CD4-positive, alpha-beta T cell treated with Interferon gamma for 1 hour (primary cell): Measurements from ENCODE around the gene TBC1D17.
A peak's percentile ranks its signal among the peaks of the same experiment; 100 is the strongest.

ENCODE experiments used
- DNase-seq: peaks from one replicate; pipeline ENCODE4 v3.0.0-alpha.2; 2020

The TBC1D17 gene

DNA sequence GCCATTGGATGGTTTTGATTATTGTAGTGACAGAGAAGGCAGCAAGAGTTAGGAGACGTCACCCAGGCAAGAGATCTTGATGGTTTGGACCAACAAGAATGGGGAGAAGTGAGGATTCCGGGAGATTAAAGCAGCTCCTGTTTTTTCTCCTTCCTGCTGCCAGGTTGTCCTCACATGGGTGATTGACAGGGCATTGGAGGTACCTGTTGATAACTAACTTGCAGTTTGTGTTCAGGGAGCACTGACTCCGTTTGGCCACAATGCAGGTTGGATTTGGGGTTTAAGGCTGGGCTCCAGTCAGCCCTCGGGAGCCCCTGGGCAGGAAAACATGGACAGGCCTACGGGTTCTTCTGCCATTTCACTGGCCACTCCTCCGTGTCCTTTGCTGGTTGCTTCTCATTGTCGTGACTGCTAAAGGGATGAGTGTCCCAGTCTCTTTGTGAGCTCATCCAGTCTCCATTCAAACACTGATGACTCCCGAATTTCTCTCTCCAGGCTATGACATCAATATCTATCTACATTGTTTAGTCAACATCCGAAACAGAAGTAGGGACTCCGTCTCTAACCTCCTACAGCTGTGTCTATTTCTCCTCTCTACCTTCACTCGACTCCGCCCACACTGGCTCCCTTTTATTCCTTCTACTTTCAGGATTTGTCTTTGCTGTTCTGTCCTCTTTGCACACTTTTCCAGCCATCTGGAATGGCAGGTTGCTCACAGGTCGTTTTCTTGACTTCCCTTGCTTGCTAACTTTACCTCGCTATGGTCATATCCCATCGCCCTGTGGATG lies 27.9 kb upstream of the TBC1D17 start:
- no peak for DNase-seq

DNA sequence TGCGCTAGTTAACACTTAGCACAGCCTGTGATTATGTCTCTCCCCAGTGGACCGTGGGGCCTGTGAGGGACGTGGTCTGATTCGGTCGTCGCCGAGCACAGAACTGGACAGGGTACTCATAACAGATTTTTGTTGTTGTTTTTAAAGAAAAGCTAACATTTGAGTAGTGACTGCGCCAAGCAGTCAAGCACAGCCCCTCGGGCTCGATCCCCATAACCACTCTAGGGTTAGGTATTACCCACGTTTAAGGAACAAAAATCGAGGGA lies 27.3 kb upstream of the TBC1D17 start:
- DNase-seq: no peak

GRCh38 chr19:49850487-49851342 lies 26.8 kb upstream of the TBC1D17 start, which contains the start of gene PTOV1:
Gene PTOV1, plus strand, starts transcription at chr19:49851159.
- DNase-seq: peak; percentile 88

GRCh38 chr19:49851456-49852259 lies 25.8 kb upstream of the TBC1D17 start:
- peak; percentile 29 for DNase-seq

- no peak for DNase-seq
These were observed 24.8 kb upstream of the TBC1D17 start for GRCh38 chr19:49852631-49853126.

- DNase-seq: no peak
These were observed 23.6 kb upstream of the TBC1D17 start for GRCh38 chr19:49853852-49854377.

- no peak for DNase-seq
These were observed 22.9 kb upstream of the TBC1D17 start for GRCh38 chr19:49854378-49855263.

DNA sequence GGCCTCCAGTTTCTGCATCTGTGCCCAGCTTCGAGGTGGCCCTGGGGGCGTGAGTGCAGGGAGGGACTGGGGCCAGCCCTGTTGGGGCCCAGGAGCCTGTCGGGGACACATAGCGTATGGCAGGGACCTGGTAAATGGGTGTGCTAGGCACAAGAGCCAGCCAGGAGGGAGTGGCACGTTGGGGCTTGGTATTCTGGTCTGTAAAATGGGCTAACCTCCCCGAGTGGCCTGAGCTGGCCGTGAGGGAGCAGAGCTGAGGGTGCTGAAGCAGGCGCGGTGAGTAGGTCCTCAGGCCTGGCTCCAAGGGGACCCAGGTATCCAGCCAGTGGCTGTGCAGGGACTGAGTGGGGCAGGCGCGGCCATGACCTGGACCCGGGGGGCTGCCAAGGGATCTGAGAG lies 22.2 kb upstream of the TBC1D17 start:
- DNase-seq: no peak

DNA sequence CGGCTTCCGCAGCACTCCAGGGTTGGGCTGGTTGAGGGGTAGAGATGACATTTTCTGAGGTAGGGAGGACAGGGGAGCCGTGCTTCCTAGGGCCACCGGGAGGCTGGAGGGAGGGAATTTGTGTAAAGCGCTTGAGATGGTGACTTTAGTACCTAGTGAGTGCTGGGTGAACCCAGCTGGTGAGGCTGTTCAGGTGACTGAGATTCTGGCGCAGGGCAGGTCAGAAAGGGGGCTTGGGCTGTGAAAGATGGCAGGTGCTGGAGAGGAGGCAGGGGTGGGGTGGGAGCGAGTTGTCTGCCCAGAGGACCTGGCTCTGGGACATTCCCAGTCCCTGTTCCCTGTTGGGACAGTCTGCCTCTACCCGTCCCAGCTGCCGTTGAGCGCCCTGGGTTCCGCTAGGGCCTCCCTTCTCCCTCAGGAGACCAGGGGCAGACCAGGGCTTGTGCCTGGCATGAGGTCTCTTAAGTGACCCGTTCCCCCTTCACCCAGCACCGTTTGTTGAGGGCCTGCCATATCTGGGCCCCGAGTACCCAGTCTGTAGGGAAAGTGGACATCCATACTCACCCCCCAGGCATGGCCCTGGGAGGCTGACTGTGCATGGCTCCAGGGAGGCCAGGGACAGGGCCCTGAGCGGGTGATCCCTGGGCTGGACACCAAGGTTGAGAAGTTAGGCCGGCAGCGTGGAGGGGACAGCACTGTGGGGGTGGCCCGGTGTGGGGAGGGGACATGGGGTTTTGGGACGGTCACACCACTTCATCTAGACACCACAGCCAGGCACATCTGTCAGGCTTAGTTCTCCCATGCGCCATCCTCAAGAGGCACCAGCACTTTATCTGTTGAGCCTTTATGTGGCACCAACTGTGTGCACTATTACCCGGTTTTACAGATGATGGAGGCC lies 21.6 kb upstream of the TBC1D17 start:
- DNase-seq: no peak

DNA sequence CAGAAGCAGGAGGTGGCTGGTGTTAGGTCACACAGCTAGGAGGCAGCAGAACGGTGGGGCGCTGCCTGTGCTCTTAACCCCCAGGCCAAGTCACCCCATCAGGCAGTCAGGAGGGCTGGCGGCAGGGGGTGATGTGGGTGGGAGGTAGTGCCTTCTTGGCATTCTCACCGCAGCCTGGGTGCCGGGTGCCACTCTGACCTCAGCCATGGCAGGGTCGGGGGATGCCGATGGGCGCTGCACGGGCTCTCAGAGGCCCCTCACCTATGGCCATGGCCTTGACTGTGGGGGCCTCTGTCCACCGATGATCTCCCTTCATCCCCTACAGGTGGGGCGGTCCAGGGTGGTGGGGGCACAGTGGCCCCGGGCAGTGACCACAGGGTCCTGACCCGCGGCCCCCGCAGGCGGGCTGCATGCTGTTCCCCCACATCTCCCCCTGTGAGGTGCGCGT lies 20.9 kb upstream of the TBC1D17 start:
- no peak for DNase-seq

DNA sequence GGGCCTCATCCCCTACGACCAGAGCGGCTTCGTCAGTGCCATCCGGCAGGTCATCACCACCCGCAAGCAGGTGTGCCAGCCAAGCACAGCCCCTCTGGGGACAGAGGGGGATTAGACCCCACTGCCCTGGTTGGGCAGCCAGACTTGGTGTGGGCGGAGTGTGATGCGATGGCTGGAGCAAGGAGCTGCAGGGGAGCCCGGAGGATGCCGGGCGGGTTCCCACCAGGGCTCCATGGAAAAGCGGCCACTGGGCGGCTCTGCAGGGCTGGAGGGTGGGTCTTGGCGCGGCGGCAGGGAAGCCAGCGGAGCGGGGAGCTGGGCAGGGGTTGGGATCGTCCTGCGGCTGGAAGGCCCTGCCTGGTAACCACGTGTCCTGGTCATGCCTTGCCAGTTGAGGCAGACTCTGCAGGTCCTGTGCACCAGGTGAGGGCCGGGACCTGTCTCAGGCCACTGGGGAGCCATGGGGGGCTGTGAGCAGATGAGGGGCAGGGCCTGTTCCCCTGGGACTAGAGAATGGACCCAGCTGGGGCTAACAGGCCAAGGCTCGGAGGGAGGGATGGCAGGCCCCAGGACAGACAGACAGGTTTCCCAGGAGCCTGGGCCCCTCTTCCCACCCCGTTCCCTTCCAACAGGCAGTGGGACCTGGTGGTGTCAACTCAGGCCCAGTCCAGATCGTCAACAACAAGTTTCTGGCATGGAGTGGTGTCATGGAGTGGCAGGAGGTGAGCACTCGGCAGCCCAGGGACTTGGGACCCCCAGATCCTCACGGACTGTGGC lies 20.3 kb upstream of the TBC1D17 start:
- no peak for DNase-seq

- DNase-seq: no peak
These were observed 19.7 kb upstream of the TBC1D17 start for GRCh38 chr19:49857838-49858087.

DNA sequence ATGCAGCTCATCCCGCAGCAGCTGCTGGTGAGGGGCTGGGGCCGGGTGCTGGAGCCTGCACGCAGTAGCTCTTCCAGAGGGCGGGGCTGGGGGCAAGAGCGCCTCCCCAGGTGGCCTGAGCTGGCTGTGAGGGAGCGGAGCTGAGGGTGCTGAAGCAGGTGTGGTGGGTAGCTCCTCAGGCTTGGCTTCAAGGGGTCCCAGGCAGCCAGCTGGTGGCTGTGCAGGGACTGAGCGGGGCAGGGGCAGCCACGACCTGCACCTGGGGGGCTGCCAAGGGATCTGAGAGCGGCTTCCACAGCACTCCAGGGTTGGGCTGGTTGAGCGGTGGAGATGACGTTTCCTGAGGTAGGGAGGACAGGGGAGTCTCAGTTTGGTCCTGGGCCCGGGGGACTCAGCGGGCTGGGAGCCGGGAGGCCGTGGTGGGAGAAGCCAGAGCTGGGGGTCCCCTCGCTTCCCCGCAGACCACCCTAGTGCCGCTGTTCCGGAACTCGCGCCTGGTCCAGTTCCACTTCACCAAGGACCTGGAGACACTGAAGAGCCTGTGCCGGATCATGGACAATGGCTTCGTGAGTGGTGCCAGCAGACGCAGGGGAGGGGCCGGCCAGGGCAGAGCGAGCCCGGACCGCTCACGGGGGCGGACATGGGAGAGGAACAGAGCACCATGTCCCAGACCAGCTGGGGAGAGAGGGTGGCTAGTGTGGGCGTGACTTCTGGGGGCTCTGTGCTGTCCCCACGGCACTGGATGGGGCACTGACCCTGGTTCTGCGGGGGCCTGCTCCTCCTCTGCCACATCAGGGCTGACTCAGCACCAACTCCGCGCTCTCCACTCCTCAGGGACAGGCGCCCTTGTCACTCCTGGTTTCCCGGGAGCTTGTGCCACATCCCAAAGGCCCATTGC lies 19.2 kb upstream of the TBC1D17 start:
- DNase-seq: no peak

DNA sequence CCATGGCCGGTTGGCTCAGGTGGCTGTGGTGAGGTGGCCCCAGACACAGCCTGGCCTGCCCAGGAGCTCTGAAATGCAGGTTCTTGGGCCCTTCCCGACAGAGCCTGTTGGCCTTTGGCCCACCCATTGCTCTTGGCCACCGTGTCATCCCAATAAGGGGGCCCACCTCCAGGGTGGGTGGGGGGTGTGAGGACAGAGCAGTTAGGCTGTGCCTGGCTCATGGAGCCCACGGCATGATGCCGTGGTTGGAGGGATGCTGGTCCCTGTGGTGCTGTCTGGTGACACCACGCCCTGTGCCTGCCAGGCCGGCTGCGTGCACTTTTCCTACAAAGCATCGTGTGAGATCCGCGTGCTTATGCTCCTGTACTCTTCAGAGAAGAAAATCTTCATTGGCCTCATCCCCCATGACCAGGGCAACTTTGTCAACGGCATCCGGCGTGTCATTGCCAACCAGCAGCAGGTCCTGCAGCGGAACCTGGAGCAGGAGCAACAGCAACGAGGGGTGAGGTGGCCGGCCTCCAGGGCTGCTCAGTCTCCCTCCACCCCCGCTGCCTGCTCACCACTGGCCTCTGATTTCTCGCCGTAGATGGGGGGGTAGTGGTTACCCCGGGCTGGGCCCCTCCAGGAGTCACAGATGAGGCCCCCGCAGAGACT lies 17.7 kb upstream of the TBC1D17 start:
- DNase-seq: no peak

DNA sequence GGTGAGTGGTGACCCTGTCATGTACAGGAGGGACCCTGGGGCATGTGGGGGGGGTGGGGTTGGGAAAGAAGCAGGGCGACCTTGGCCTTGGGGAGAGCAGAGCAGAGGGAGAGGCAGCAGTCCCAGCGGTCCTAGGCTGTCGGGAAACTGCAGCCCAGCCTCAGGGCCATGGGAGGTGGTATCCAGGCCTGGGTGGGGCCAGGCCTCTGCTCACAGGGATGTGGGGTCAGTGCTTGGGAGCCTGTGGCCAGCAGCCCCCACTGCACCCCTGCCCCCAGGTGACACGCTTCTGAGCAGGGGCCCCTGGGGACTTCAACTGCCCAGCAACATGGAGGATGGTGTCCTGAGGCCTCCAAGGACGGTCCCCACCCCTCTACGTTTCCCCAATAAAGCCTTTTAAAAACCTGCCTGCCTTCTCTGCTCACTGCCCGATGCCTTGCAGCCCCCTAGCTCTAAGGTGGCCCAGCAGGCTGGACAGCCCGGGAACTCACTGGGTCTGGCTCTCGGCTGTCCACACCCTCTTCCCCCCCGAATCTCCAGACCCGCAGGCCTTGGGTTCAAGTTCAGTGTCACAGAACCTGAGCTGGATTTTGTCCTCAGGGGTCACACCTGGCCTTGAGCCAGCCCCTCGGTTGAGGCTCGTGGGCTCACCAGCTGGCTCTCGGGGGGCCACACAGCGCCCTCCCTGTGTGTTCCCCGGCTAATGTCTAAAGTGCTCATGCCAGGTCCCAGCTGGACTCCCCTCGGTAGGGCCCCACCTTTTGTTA lies 17.0 kb upstream of the TBC1D17 start:
- DNase-seq: no peak

DNA sequence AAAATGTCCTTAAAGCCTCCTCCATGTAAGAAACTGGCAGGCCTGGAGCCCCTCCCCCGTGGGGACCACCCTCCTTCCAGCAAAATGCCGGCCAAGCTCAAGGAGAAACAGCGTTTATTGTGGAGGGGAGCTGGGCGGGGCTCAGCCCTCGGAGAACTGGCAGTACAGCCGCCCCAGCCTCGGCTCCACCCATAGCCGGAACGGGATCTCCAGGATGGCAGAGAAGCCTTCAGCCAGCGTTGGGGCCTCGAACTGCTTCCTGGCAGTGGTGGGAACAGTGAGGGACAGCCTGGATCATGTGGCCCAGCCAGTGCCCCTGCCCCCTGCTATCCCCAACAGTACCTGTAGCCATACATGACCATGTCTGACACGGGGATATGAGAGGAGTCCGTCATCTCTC lies 16.4 kb upstream of the TBC1D17 start:
- no peak for DNase-seq

- DNase-seq: no peak
These were observed 15.7 kb upstream of the TBC1D17 start for GRCh38 chr19:49861541-49862378.
